ENCODE measurements around the gene LRRC8E.

- TF ChIP-seq CTCF (IDR thresholded peaks at IDR 0.05 in 2 of 3, conservative IDR thresholded peaks at IDR 0.05 in 1 of 3; ENCODE audit: control insufficient read depth in 2 of 3, extremely low read depth in 1 of 3, insufficient read depth in 1 of 3, low read depth in 3 of 3, low read length in 3 of 3): no peak
- TF ChIP-seq EZH2 (IDR thresholded peaks at IDR 0.05; ENCODE audit: borderline replicate concordance, control insufficient read depth, low read depth, low read length): no peak
- no peak for TF ChIP-seq CHD2 (IDR thresholded peaks at IDR 0.05; ENCODE audit: borderline replicate concordance, low read depth, low read length)
- no peak for TF ChIP-seq REST (IDR thresholded peaks at IDR 0.05; ENCODE audit: low read depth, low read length)
- no peak for TF ChIP-seq CHD1 (IDR thresholded peaks at IDR 0.05; ENCODE audit: low read depth, low read length)
- no peak for TF ChIP-seq ELK1 (IDR thresholded peaks at IDR 0.05; ENCODE audit: low read depth, low read length)
- no peak for TF ChIP-seq NR2C1 (IDR thresholded peaks at IDR 0.05)
- no peak for TF ChIP-seq CBX3 (IDR thresholded peaks at IDR 0.05; ENCODE audit: borderline replicate concordance, low read depth)
- no peak for TF ChIP-seq TAF1 (IDR thresholded peaks at IDR 0.05; ENCODE audit: borderline replicate concordance, low read depth, low read length)
Measured at GRCh38 chr19:7850945-7851622, 37.2 kb upstream of the LRRC8E start.
